HG03064 (cell line): ENCODE results near the gene PRSS21.

Experiments used
- ATAC-seq: cut with Tn5 transposase; IDR thresholded peaks from one replicate; pipeline ENCODE4 v1.9.1; 2021; ENCODE audit warnings: low read depth; ENCODE audit not compliant: unreplicated experiment

The PRSS21 gene

GRCh38 chr16:2799859-2800226, 17.2 kb upstream of the PRSS21 start:
- no peak for ATAC-seq

DNA sequence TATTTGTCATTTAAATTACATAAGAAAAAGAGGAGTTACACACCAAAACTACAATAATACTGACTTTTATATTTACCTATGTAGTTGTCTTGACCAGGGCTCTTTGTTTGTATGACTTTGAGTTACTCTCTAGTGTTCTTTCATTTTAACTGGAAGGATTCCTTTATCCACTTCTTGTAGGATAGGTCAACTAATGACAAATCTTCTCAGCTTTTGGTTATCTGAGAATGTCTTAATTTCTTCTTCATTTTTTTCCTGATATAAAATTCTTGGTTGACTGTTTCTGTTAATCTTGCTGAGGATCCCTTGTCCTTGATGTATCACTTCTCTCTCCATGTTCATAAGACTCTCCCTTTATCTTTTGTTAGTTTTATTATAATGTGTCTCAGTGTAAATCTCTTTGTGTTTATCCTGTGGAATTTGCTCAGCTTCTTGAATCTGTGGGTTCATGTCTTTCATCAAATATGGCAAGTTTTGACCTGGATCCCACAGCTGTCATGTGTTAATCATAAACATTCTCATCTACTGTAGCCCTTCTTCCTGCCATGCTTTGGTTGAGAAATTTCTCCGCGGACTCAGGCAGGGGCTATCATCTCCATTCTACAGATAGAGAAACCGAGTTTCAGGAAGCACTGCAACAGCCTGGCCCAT, 13.4 kb upstream of the PRSS21 start:
- no peak for ATAC-seq

DNA sequence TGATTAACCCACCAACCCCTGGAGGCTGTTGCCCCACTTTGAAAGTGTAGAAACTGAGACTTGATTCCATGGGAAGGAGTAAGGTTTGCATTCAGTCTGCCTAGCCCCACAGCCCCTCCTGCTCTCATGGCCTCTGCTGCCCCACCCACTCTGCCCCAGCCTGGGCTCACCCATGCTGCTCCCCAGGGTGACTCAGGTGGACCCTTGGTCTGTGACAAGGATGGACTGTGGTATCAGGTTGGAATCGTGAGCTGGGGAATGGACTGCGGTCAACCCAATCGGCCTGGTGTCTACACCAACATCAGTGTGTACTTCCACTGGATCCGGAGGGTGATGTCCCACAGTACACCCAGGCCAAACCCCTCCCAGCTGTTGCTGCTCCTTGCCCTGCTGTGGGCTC, 12.3 kb upstream of the PRSS21 start:
- ATAC-seq, result no peak

DNA sequence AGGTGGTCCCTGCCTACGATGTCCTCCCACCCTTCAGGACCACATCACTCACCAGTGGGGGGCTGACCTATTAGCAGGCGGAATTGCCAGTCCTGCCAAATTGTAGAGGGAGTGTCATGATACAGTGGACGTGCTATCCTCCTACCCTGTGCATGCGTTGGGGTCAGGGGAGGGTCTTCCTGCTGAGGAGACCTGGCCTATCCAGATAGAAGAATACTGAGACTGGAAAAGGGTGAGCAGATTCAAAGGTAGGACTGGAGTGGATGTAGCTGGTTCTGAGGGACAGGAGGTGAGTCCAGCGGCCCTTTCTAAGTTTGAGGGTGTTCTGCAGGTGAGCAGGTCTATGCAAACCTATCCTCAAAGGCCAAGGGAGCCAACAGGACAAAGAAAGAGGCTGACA, 10.8 kb upstream of the PRSS21 start:
- no peak for ATAC-seq

- no peak for ATAC-seq
Measured at GRCh38 chr16:2808181-2808580, 8.9 kb upstream of the PRSS21 start.

- ATAC-seq, result no peak
Measured at GRCh38 chr16:2809149-2809760, 7.8 kb upstream of the PRSS21 start.

- ATAC-seq, result no peak
Measured at GRCh38 chr16:2810651-2811050, 6.4 kb upstream of the PRSS21 start.

- no peak for ATAC-seq
Measured at GRCh38 chr16:2811703-2812471, 5.2 kb upstream of the PRSS21 start.

GRCh38 chr16:2813771-2814221, 3.2 kb upstream of the PRSS21 start:
- ATAC-seq, result no peak

DNA sequence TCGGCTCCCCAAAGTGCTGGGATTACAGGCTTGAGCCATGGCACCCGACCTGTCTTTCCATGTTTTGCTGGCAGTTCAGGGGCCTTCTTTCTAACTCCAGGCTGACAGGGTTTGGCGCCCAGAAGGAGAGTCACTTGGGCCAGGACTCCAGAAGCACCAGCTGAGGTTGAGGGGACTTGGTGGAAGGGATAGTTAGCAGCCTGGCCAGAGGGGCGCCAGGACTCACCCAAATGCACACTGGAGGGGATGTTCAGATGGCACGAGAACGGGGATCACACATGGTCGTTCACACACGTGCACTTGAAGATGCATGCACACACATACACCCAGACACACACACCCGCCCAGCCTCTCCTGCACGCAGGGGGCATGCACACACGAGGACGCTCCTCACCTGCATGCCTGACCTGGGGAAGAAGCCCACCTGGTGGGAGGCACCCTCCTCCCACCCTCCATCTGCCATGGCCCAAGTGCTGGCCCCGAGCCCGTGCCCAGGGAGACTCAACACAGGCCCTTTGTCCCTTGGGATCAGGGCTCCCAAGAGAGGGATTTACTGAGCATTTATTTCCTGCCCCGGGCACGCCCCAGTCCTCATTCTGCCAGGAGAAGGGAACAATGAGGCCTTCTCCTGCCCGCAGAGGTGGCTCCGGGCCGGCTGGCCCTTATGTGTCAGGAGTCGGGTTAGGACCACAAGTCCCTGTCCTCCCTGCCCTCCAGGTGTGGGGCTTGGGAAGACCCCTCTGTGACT, 2.3 kb upstream of the PRSS21 start:
- no peak for ATAC-seq

GRCh38 chr16:2815299-2815771, 1.7 kb upstream of the PRSS21 start:
- ATAC-seq, result no peak

- ATAC-seq, result no peak
Measured at GRCh38 chr16:2817340-2818271, 569 bp downstream of the PRSS21 start.

DNA sequence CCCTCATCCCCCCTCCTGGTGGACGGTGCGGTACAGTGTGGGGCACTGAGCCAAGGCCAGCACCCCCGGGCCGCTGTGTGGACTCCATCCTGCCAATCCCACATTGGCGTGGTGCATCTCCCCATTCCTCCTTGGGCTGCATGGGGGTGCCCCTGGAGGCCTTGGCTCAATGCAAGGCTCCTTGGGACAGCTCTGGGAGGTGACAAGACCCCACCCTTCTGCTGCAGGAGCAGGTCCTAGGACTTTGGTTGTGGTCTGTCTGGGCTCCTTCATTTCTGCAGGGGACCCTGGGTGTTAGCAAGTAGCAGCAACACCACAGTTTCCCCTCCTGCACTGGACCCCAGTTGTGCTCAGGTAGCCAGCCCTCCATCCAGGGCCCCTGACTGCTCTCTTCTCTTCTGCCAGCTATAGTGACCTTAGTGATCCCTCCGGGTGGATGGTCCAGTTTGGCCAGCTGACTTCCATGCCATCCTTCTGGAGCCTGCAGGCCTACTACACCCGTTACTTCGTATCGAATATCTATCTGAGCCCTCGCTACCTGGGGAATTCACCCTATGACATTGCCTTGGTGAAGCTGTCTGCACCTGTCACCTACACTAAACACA, 1.3 kb downstream of the PRSS21 start:
- ATAC-seq, result no peak

DNA sequence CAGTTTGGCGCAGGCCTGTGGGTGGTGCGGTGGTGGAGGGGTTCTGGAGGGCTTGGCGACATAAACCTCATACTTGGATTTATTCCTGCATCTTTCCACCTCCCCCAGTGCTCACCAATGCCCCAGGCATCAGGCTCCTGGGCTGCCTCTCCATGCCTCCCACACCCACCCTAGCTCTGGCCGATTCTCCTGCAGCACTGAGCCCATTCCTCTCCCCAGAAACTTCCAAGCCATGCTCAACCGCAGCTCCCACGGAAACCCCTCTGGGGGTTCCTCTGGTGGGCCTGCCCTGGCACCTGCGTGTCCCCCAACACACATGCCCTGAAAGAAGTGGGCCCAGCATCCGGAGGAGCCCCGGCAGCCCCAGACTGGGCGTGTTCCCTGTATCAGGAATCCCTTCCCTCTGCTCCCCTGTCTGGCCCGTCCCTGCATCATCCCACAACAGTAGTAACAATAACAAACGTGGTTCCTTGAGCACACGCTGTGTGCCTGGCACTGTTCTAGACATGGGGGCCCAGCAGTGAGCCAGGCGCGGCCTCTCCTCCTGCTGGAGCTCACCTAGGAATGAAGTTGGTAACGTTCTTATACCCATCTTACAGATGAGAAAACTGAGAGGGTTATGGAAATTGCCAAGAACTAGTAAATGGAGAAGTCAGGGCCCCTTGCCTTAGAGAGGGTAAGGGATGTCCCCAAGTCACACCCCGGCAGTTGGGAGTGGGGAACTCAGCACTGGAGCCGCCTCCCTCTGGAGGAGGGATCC, 2.3 kb downstream of the PRSS21 start:
- ATAC-seq, result no peak

GRCh38 chr16:2819939-2820835, 3.1 kb downstream of the PRSS21 start:
- ATAC-seq, result no peak

- ATAC-seq, result no peak
Measured at GRCh38 chr16:2820836-2821486, 3.9 kb downstream of the PRSS21 start.

DNA sequence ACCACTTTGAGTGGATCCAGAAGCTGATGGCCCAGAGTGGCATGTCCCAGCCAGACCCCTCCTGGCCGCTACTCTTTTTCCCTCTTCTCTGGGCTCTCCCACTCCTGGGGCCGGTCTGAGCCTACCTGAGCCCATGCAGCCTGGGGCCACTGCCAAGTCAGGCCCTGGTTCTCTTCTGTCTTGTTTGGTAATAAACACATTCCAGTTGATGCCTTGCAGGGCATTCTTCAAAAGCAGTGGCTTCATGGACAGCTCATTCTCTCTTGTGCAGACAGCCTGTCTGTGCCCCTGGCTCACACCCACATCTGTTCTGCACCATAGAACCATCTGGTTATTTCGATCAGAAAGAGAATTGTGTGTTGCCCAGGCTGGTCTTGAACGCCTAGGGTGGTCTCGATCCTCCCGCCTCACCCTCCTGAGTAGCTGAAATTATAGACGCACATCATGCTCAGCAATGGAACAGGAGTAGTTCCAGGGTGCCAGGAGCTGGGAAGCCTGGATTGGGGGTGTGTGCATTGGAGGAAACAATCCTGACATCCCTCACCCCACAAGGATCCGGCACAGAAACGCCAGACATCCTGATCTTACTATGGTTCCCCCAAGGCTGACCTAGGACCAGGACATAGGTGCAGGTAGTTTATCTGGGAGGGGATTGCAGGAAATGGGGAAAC, 4.6 kb downstream of the PRSS21 start:
- ATAC-seq, result no peak
